WERI-Rb-1 (cell line): ENCODE measurements around the gene NT5DC3.

ENCODE experiments used
- DNase-seq: peaks from one replicate; pipeline ENCODE4 v3.0.0-alpha.2; 2020
- H3K27ac ChIP-seq: fragments of 250-450 bp; sonication (Bioruptor Pico); 2 replicates; pipeline ENCODE4 v1.5.1; 2020; ENCODE audit warnings: mild to moderate bottlenecking, moderate library complexity
- H3K27me3 ChIP-seq: fragments of 250-450 bp; sonication (Bioruptor Pico); 2 replicates; pipeline ENCODE4 v1.5.1; 2021; ENCODE audit warnings: mild to moderate bottlenecking, low read depth, moderate library complexity; ENCODE audit not compliant: insufficient read depth, severe bottlenecking
- H3K36me3 ChIP-seq: fragments of 250-450 bp; sonication (Bioruptor Pico); 2 replicates; pipeline ENCODE4 v1.5.1; 2020; ENCODE audit warnings: mild to moderate bottlenecking, moderate library complexity
- H3K4me3 ChIP-seq: 2 replicates; pipeline ENCODE4 v1.5.1; 2011; ENCODE audit warnings: low read depth, mild to moderate bottlenecking, control low read depth, low read length
- H3K9me3 ChIP-seq: fragments of 250-450 bp; sonication (Bioruptor Pico); 2 replicates; pipeline ENCODE4 v1.5.1; 2021; ENCODE audit warnings: mild to moderate bottlenecking, moderate library complexity; ENCODE audit not compliant: severe bottlenecking
- TF ChIP-seq, protein P1 (sequence below): IDR thresholded peaks from 2 replicates; pipeline ENCODE4 v1.5.1; 2011; ENCODE audit warnings: low read depth, mild to moderate bottlenecking, control low read depth, inconsistent platforms, low read length

Gene NT5DC3

DNA sequence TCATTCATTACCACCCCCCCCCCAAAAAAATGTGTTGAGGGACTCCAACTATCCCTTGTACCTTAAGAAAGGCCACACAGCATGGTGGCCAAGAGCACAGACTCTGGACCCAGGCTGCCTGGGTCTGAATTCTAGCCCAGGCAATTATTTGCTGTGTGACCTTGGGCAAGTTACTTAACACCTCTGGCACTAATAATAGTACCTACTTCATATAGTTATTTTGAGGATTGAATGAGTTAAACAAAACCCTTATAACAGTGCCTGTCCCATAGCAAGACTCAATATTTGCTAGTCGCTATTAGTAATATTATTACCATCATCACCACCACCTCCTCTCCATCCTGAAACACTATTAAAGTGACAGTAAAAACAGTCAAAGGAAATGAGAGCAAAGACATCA is 37.2 kb downstream of the NT5DC3 start:
- TF ChIP-seq, protein P1, sequence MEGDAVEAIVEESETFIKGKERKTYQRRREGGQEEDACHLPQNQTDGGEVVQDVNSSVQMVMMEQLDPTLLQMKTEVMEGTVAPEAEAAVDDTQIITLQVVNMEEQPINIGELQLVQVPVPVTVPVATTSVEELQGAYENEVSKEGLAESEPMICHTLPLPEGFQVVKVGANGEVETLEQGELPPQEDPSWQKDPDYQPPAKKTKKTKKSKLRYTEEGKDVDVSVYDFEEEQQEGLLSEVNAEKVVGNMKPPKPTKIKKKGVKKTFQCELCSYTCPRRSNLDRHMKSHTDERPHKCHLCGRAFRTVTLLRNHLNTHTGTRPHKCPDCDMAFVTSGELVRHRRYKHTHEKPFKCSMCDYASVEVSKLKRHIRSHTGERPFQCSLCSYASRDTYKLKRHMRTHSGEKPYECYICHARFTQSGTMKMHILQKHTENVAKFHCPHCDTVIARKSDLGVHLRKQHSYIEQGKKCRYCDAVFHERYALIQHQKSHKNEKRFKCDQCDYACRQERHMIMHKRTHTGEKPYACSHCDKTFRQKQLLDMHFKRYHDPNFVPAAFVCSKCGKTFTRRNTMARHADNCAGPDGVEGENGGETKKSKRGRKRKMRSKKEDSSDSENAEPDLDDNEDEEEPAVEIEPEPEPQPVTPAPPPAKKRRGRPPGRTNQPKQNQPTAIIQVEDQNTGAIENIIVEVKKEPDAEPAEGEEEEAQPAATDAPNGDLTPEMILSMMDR, result no peak
- Histone ChIP-seq H3K9me3 (no peaks in the 10 kb centered on the region), H3K4me3 (no peak overlapping the region), H3K36me3 (no peaks in the 10 kb centered on the region), H3K27me3 (no peaks in the 10 kb centered on the region), H3K27ac (no peak overlapping the region)
- DNase-seq, result no peak

DNA sequence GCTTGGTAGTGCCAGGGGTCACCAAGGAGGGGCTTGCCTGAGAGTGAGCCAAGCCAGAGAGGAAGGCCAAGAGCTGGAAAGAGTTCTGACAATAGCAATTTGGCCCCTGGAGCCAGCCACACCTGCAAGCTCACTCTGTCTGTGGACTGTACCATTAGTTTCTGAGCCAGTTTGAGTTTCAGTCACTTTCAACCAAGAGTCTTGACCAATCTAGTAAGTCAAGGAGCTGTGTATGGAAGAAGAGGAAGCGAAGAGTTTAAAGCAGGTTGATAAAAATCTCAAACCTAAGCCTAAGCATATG is 38.5 kb downstream of the NT5DC3 start:
- H3K36me3 ChIP-seq, result no peaks in the 10 kb centered on the region
- H3K9me3 ChIP-seq, result no peaks in the 10 kb centered on the region
- no peak for DNase-seq
- TF ChIP-seq, protein P1, result no peak
- no peaks in the 10 kb centered on the region for H3K27me3 ChIP-seq
- no peak overlapping the region for H3K4me3 ChIP-seq
- H3K27ac ChIP-seq, result no peak overlapping the region

DNA sequence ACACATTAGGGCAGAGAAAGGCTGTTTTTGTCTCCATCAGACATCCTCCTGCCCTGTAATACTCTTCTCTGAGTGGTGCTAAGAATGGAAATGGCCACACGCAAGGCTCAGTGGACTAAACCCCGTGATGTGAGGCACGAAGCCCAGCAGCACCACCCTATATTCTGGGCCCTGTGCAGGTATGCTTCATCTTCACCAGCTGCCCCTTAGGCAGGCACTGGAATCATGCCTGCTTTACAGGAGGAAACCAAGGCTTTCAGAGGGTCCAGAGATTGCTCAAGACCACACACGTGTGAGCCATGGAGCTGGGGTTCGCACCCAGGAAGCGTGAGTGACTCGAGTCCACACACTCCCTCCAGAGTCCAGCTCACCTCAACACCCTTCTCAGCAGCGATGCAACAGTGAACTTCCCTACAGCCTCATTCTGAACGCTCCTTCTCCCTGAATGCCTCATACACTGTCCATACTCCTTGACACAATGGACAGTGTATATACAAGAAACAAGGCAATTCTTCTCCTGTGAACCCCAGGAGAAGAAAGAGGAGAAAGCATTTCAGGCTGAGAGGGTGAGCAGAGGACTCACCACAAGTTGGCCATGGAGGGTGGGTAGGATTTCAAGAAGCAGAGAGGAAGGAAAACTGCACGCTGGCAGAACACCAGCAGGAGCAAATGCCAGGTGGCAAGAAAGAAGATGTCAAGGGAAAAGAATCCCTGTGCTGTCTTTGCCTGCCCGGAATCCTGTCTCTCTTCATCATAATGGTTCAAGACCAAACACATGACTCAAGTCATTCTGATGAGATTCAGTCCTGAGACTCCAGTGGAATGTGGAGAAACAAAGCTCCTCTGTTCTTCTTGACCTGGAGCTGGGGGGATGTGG is 39.1 kb downstream of the NT5DC3 start:
- no peak for DNase-seq
- Histone ChIP-seq H3K4me3 (no peak overlapping the region), H3K9me3 (no peaks in the 10 kb centered on the region), H3K36me3 (no peaks in the 10 kb centered on the region), H3K27ac (no peak overlapping the region), H3K27me3 (no peaks in the 10 kb centered on the region)
- TF ChIP-seq, protein P1, result no peak

DNA sequence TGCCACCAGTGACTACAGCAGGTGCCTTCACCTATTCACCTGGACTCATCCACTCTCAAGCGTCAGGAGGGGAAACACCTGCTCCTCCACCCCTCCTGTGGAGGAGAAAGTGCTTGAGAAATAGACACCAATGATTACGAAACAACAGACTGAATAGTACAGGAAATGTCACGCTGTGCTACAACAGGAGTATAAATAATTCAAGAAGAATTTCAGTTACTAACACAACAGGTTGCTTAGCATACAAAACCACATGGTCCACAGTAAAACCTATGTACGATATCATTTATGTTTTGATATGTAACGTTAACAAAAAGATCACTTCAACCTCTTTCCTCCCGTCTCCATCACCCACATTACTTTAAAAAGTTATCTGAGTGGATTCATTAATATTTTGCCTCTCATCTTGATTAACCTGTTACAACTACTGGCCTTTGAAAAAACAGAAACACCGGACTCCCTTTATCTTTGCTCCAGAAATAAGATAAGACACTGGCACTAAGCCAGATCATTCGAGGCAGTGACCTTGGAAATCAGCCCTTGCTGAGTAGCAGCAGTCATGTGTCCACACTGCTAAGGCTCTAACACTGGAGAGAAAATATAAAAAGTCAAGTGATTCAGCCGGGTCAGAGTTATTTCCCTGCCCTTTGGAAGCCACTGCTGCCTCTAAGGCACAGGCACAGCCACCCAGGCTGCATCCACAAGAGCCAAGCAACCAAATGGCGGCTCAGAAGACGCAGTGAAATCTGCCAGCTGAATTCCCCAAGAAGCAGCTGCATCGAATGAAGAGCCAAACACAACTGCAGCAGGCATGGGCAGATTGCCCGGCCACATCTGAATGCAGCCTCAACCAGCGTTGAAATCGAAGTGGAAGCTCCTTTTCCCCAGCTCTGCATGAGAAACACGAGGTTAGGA is 40.9 kb downstream of the NT5DC3 start:
- no peaks in the 10 kb centered on the region for H3K9me3 ChIP-seq
- TF ChIP-seq, protein P1, result no peak
- no peaks in the 10 kb centered on the region for H3K27me3 ChIP-seq
- no peak overlapping the region for H3K27ac ChIP-seq
- DNase-seq, result no peak
- no peak overlapping the region for H3K4me3 ChIP-seq
- H3K36me3 ChIP-seq, result no peaks in the 10 kb centered on the region

DNA sequence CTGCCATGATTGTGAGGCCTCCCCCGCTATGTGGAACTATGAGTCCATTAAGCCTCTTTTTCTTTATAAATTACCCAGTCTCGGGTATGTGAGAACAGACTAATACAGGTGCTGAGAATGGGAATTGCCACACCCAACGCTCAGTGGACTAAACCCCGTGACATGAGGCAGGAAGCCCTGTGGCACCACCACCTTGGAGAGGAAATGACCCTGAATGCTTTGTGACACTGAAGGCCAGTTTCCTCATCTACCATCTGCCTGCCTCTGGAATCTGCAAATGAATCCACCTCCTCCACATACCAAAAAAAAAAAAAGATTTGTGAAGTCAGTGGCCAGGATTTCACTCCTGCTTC is 41.6 kb downstream of the NT5DC3 start:
- H3K9me3 ChIP-seq, result no peaks in the 10 kb centered on the region
- H3K36me3 ChIP-seq, result no peaks in the 10 kb centered on the region
- no peaks in the 10 kb centered on the region for H3K27me3 ChIP-seq
- no peak overlapping the region for H3K27ac ChIP-seq
- TF ChIP-seq, protein P1, result no peak
- H3K4me3 ChIP-seq, result no peak overlapping the region
- DNase-seq, result no peak
